ENCODE data around the gene IMP4. TPM values are rescaled to one million over a fixed set of nuclear protein-coding genes. Genes with fewer than 3 reads are reported as not detected.

Gene IMP4
- total and polyA plus RNA-seq, 10 of the 15 experiments (the other 5 are each of a cell fraction or from before 2014, with no cell fraction given) = 41.4 to 242 (median 166) TPM

DNA sequence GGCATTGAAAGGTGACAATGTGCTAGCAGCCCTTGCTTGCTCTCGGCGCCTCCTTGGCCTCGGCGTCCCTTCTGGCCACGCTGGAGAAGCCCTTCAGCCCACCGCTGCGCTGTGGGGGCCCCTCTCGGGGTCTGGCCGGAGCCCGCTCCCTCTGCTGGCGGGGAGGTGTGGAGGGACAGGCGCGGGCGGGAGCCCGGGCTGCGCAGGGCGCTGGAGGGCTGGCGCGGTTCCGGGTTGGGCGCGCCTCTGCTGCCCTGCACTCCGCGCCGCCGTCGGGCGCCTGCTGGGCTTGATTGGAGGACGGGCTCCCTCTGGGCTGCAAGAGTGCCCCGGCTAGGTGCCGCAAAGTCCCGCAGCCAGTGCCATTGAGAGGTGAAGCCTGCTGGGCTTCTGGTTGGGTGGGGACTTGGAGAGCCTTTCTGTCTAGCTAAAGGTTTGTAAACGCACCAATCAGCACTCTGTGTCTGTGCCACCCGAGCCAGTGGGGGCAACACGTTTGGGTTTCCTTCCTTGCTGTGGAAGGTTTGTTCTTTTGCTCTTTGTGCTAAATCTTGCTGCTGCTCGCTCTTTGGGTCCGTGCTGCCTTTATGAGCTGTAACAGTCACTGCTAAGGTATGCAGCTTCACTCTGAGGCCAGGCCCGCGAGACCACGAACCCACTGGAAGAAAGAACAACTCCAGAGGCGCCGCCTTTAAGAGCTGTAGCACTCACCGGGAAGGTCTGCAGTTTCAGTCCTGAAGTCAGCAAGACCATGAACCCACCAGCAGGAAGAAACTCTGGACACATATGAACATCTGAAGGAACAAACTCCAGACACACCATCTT, 14.8 kb upstream of the IMP4 start:
- ChIA-PET SMC1A (ENCODE audit: uncharacterized antibody, unreplicated experiment) (no interaction called here), CTCF (interaction anchor here (1.7 kb wide), 1 partner anchor 10 kb away, joined by 3 read pairs; no protein-coding TSS in a partner anchor), POLR2A (no interaction called here), RAD21 (ENCODE audit: unreplicated experiment) (interaction anchor here (0.6 kb wide), 1 partner anchor 64 kb away, joined by 3 read pairs; no protein-coding TSS in a partner anchor)
- no peaks in the 10 kb centered on the region for H3K79me2 ChIP-seq (ENCODE audit: control insufficient read depth, insufficient read depth, low read length)
- no peak overlapping the region for H3K4me3 ChIP-seq
- no peak overlapping the region for H2AFZ ChIP-seq (ENCODE audit: control insufficient read depth, low read depth, low read length)
- BruUV-seq (replicated peaks) = no TSS peak
- 71% methylated on average over 43 of the region's 43 CpGs for WGBS (ENCODE audit: insufficient coverage, insufficient replicate concordance, low lambda C conversion rate, missing lambda C conversion rate)
- intact Hi-C loops (cut with micrococcal nuclease; ENCODE audit: unreplicated experiment) (no loop called here), in situ Hi-C loops (cut with MboI) (loop anchor here (25.0 kb wide), 1 partner anchor 1484 kb away; no protein-coding TSS in a partner anchor)
- TF ChIP-seq EED (IDR thresholded peaks at IDR 0.05; ENCODE audit: low read depth) = no peak
- TF ChIP-seq, protein P1, sequence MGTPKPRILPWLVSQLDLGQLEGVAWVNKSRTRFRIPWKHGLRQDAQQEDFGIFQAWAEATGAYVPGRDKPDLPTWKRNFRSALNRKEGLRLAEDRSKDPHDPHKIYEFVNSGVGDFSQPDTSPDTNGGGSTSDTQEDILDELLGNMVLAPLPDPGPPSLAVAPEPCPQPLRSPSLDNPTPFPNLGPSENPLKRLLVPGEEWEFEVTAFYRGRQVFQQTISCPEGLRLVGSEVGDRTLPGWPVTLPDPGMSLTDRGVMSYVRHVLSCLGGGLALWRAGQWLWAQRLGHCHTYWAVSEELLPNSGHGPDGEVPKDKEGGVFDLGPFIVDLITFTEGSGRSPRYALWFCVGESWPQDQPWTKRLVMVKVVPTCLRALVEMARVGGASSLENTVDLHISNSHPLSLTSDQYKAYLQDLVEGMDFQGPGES (IDR thresholded peaks at IDR 0.05) = no peak
- no peak for TF ChIP-seq TCF7 (IDR thresholded peaks at IDR 0.05; ENCODE audit: borderline replicate concordance)
- TF ChIP-seq, protein P2, sequence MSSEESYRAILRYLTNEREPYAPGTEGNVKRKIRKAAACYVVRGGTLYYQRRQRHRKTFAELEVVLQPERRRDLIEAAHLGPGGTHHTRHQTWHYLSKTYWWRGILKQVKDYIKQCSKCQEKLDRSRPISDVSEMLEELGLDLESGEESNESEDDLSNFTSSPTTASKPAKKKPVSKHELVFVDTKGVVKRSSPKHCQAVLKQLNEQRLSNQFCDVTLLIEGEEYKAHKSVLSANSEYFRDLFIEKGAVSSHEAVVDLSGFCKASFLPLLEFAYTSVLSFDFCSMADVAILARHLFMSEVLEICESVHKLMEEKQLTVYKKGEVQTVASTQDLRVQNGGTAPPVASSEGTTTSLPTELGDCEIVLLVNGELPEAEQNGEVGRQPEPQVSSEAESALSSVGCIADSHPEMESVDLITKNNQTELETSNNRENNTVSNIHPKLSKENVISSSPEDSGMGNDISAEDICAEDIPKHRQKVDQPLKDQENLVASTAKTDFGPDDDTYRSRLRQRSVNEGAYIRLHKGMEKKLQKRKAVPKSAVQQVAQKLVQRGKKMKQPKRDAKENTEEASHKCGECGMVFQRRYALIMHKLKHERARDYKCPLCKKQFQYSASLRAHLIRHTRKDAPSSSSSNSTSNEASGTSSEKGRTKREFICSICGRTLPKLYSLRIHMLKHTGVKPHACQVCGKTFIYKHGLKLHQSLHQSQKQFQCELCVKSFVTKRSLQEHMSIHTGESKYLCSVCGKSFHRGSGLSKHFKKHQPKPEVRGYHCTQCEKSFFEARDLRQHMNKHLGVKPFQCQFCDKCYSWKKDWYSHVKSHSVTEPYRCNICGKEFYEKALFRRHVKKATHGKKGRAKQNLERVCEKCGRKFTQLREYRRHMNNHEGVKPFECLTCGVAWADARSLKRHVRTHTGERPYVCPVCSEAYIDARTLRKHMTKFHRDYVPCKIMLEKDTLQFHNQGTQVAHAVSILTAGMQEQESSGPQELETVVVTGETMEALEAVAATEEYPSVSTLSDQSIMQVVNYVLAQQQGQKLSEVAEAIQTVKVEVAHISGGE (CRISPR knock-in tag; IDR thresholded peaks at IDR 0.05) = no peak
- no peak for TF ChIP-seq FOS (IDR thresholded peaks at IDR 0.05; ENCODE audit: borderline replicate concordance, extremely low read depth, insufficient read length)
- TF ChIP-seq, protein P3, sequence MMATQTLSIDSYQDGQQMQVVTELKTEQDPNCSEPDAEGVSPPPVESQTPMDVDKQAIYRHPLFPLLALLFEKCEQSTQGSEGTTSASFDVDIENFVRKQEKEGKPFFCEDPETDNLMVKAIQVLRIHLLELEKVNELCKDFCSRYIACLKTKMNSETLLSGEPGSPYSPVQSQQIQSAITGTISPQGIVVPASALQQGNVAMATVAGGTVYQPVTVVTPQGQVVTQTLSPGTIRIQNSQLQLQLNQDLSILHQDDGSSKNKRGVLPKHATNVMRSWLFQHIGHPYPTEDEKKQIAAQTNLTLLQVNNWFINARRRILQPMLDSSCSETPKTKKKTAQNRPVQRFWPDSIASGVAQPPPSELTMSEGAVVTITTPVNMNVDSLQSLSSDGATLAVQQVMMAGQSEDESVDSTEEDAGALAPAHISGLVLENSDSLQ (IDR thresholded peaks at IDR 0.05) = no peak
- TF ChIP-seq RCOR1 (conservative IDR thresholded peaks at IDR 0.05; ENCODE audit: low read depth, low read length) = no peak
- TF ChIP-seq MEF2B (IDR thresholded peaks at IDR 0.05; ENCODE audit: partially characterized antibody, poor library complexity, severe bottlenecking) = no peak
- TF ChIP-seq SUPT20H (IDR thresholded peaks at IDR 0.05; ENCODE audit: borderline replicate concordance, control insufficient read depth, low read depth, low read length) = no peak
- TF ChIP-seq SREBF2 (IDR thresholded peaks at IDR 0.05; ENCODE audit: low read length) = no peak
- TF ChIP-seq NBN (IDR thresholded peaks at IDR 0.05) = no peak
- no peak for TF ChIP-seq GATAD2B (conservative IDR thresholded peaks at IDR 0.05; ENCODE audit: low read depth)
- TF ChIP-seq, protein P4, sequence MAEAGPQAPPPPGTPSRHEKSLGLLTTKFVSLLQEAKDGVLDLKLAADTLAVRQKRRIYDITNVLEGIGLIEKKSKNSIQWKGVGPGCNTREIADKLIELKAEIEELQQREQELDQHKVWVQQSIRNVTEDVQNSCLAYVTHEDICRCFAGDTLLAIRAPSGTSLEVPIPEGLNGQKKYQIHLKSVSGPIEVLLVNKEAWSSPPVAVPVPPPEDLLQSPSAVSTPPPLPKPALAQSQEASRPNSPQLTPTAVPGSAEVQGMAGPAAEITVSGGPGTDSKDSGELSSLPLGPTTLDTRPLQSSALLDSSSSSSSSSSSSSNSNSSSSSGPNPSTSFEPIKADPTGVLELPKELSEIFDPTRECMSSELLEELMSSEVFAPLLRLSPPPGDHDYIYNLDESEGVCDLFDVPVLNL (IDR thresholded peaks at IDR 0.05; ENCODE audit: low read depth, low read length) = no peak
- TF ChIP-seq CREM (IDR thresholded peaks at IDR 0.05; ENCODE audit: low read depth) = no peak
- TF ChIP-seq SUZ12 (IDR thresholded peaks at IDR 0.05; ENCODE audit: unreplicated experiment) = no peak
- no peak for TF ChIP-seq HCFC1 (IDR thresholded peaks at IDR 0.05; ENCODE audit: low read length)
- TF ChIP-seq IKZF2 (IDR thresholded peaks at IDR 0.05) = no peak
- TF ChIP-seq SPI1 (IDR thresholded peaks at IDR 0.05; ENCODE audit: borderline replicate concordance, insufficient read depth, low read depth, low read length) = no peak
- H3K27ac ChIP-seq (ENCODE audit: control insufficient read depth, insufficient read depth) = no peak overlapping the region
- ATAC-seq = no peak
- no peaks in the 10 kb centered on the region for H4K20me1 ChIP-seq (ENCODE audit: control insufficient read depth, insufficient read depth)
- no peak for DNase-seq (ENCODE audit: low read depth, low spot score)
- no peaks in the 10 kb centered on the region for H3K36me3 ChIP-seq (ENCODE audit: control insufficient read depth in 2 of 2, insufficient read depth in 2 of 2, low read length in 1 of 2)
- H3K9ac ChIP-seq (ENCODE audit: control insufficient read depth, insufficient read depth, low read length) = no peak overlapping the region
- no peak for FAIRE-seq
- no peaks in the 10 kb centered on the region for H3K9me3 ChIP-seq (replicated peaks; ENCODE audit: control insufficient read depth, insufficient read depth, low read length)
- no peaks in the 10 kb centered on the region for H3K4me1 ChIP-seq (ENCODE audit: control insufficient read depth, insufficient read depth, low read length)
- H3K27me3 ChIP-seq (replicated peaks in 1 of 2; ENCODE audit: control insufficient read depth in 2 of 2, insufficient read depth in 2 of 2, low read length in 1 of 2) = no peaks in the 10 kb centered on the region; a peak in 1 of 4 replicates
- no peak overlapping the region for H3K4me2 ChIP-seq (ENCODE audit: control insufficient read depth, insufficient read depth)

Data from GM12878 (cell line).